Suprapubic skin (tissue), 4 donors: Measurements from ENCODE around the gene GJC2. TPM values are rescaled to one million over a fixed set of nuclear protein-coding genes. Genes with fewer than 3 reads are reported as not detected.

ENCODE experiments used
- DNase-seq, 2 donors: peaks; one replicate each; pipeline ENCODE4 v3.0.0-alpha.2; 2019; ENCODE audit warnings: low spot score in 2 of 2
- H3K27ac ChIP-seq: fragments of 200-600 bp; sonication (generic); one replicate; pipeline ENCODE4 v1.5.1; 2019
- H3K27me3 ChIP-seq: fragments of 200-600 bp; sonication (generic); one replicate; pipeline ENCODE4 v1.5.1; 2019
- H3K36me3 ChIP-seq: fragments of 200-600 bp; sonication (generic); one replicate; pipeline ENCODE4 v1.5.1; 2019
- H3K4me1 ChIP-seq: fragments of 200-600 bp; sonication (generic); one replicate; pipeline ENCODE4 v1.5.1; 2019
- H3K4me3 ChIP-seq: fragments of 200-600 bp; sonication (generic); one replicate; pipeline ENCODE4 v1.5.1; 2019; ENCODE audit warnings: mild to moderate bottlenecking
- H3K9me3 ChIP-seq: fragments of 200-600 bp; sonication (generic); one replicate; pipeline ENCODE4 v1.5.1; 2019
- EP300 ChIP-seq: sonication (generic); formaldehyde crosslinking; IDR thresholded peaks from one replicate; pipeline ENCODE4 v1.6.1; 2017; ENCODE audit warnings: antibody characterized with exemption
- POLR2A ChIP-seq, 2 donors: fragments of 450-650 bp; IDR thresholded peaks; one replicate each; pipeline ENCODE4 v1.6.1; 2017; ENCODE audit warnings: antibody characterized with exemption in 2 of 2, mild to moderate bottlenecking in 2 of 2, moderate library complexity in 2 of 2
- POLR2AphosphoS5 ChIP-seq, 3 donors: sonication (generic); formaldehyde crosslinking; IDR thresholded peaks; one replicate each; pipeline ENCODE4 v1.6.1; 2017; ENCODE audit warnings: antibody characterized with exemption in 3 of 3
- WGBS: methylation state at CpG from one replicate; pipeline ENCODE4 v1.1.5; 2018; 5-methylcytosine and 5-hydroxymethylcytosine counted together
- total RNA-seq, 4 donors: library from RNA; depleted of rRNA; stranded (reverse); fragments of >200 nt; gene quantifications; one replicate each; pipeline ENCODE4 v1.1.0, GENCODE V29; 2016
- TF ChIP-seq, protein P1 (sequence below), 2 donors: fragments of 200-600 bp in 1 of 2; fragments of 450-650 bp in 1 of 2; sonication (generic) in 1 of 2; IDR thresholded peaks; one replicate each; pipeline ENCODE4 v1.5.1; 2016 to 2019; ENCODE audit warnings: antibody characterized with exemption in 2 of 2, mild to moderate bottlenecking in 1 of 2, moderate library complexity in 1 of 2

The GJC2 gene
- total RNA-seq, 4 donors from 2014 or later = 2.5 to 3.6 (median 3.0) TPM

DNA sequence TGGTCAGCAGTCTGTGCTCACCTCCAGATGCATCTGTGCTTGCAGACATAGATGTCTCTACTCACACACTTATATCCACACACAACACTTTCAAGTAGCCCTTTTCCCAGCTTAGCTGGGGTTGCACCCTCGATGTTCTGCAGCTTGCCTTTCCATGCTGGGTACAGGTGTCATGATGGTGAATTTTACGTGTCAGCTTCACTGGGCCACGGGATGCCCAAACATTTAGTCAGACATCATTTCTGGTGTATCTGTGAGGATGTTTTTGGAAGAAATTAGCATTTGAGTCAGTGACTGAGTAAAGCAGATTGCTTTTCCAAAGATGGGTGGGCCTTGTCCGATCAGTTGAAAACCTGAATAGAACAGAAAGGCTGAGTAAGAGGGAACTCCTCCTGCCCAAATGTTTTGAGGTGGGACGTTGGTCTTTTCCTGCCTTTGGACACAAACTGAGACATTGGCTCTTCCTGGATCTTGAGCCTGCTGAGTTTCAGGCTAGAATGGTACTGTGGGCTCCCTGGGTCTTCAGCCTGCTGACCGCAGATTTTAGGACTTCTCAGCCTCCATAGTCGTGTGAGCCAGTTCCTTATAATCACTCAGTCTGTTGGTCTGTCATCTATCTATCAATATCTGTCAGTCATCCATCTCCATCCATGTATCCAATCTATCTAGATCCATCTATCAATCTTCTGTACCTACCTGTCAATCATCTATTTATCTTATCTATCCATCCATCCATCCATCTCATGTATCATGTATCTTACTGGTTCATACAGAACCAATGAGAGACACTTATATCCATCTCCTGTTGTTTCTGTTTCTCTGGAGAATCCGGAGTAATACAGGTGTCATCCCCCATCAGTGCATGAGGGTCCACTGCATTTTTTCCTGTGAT is 45.4 kb downstream of the GJC2 start:
- no peak overlapping the region for H3K4me3 ChIP-seq
- H3K27ac ChIP-seq = no peak overlapping the region
- no peaks in the 10 kb centered on the region for H3K27me3 ChIP-seq
- DNase-seq = peak; percentile 11 to 14
- H3K9me3 ChIP-seq = peaks cover 10% of the 10 kb centered on the region
- TF ChIP-seq EP300 (no peak), POLR2A (IDR thresholded peaks at IDR 0.05) (no peak), POLR2AphosphoS5 (IDR thresholded peaks at IDR 0.05) (no peak)
- TF ChIP-seq, protein P1, sequence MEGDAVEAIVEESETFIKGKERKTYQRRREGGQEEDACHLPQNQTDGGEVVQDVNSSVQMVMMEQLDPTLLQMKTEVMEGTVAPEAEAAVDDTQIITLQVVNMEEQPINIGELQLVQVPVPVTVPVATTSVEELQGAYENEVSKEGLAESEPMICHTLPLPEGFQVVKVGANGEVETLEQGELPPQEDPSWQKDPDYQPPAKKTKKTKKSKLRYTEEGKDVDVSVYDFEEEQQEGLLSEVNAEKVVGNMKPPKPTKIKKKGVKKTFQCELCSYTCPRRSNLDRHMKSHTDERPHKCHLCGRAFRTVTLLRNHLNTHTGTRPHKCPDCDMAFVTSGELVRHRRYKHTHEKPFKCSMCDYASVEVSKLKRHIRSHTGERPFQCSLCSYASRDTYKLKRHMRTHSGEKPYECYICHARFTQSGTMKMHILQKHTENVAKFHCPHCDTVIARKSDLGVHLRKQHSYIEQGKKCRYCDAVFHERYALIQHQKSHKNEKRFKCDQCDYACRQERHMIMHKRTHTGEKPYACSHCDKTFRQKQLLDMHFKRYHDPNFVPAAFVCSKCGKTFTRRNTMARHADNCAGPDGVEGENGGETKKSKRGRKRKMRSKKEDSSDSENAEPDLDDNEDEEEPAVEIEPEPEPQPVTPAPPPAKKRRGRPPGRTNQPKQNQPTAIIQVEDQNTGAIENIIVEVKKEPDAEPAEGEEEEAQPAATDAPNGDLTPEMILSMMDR (IDR thresholded peaks at IDR 0.05) = no peak
- H3K36me3 ChIP-seq = no peaks in the 10 kb centered on the region
- no peaks in the 10 kb centered on the region for H3K4me1 ChIP-seq
- 88% methylated on average over 8 of the region's 8 CpGs for WGBS

DNA sequence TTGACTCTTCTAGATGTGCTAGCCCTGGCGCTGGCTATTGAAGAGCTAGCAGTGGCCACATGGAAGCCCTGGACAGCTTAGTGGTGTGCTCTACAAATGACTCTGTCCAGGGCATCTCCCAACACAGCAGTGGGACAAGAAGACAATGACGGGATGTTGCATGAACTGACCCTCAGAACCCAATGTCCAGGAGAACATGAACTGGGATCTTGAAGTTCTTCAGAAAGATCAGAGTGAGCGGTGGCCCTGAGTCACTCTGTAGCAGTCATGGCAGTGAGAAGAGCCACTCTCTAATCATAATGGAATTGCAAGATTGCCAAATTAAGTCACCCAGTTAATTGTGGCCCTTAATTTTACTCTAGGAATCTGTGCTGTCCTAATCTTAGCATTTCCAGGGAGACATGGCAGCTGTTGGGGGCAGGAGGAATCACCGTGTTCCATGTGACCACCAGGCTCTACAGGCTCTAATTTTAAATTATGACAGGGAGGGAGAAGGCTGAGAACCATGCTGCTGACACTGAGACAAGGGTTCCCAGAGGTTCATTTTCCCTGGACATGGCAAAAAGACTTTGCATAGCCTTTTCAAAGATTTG is 47.9 kb downstream of the GJC2 start:
- DNase-seq = peak; percentile 5 to 23

DNA sequence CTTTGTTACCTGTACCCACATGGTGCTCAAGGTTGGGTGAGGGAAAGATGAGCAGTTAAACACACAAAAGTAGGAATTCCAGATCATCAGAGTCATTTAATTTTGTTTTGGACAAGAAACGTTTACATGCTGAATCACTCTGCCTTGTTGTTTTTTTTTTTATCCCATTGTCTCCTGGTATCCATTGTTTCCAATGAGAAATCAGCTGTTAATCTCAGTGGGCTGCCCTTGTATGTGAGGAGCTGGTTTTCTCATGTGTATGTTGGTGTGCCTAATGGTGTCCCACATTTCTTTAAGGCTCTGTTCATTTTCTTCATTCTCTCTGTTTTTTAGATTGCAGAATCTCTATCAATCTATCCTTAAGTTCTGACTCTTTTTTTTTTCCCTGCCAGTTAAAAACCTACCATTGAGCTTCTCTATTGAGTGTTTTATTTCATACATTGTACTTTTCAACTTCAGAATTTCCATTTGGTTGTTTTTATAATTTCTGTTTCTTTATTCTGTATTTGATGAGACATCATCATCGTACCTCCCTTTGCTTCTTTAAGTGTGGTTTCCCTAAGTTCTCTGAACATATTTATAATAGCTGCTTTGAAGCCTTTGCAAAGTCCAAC is 49.4 kb downstream of the GJC2 start:
- H3K36me3 ChIP-seq = no peaks in the 10 kb centered on the region

More for the DNA sequence above, 47.9 kb downstream of the GJC2 start:
- peaks cover 10% of the 10 kb centered on the region for H3K9me3 ChIP-seq
- no peak overlapping the region for H3K27ac ChIP-seq
- H3K27me3 ChIP-seq = no peaks in the 10 kb centered on the region
- no peaks in the 10 kb centered on the region for H3K36me3 ChIP-seq
- TF ChIP-seq POLR2A (IDR thresholded peaks at IDR 0.05) = no peak
- TF ChIP-seq EP300 = no peak
- no peak for TF ChIP-seq POLR2AphosphoS5 (IDR thresholded peaks at IDR 0.05)
- TF ChIP-seq, protein P1 (IDR thresholded peaks at IDR 0.05) = no peak
- no peak overlapping the region for H3K4me3 ChIP-seq
- 98% methylated on average over 4 of the region's 4 CpGs for WGBS
- H3K4me1 ChIP-seq = no peaks in the 10 kb centered on the region

DNA sequence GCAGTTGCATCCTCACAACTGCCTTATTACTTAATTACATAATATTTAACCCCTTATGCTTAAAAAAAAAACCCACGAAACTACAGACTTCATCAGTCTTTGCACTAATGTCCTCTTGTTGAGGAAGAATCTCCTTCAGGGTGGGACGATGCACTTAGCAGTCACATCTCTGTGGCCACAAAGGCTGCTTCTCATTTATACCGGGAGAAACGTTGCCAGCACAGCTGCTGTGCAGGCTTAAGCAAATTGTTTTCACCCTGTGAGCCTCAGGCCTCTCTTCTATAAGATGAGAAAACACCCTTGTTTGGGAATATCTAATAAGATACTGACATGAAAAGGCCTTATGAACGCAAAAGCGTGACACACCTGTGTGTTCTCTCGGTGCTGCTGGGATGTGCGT is 55.2 kb downstream of the GJC2 start:
- Histone ChIP-seq H3K27me3 (peaks cover 8% of the 10 kb centered on the region), H3K36me3 (no peaks in the 10 kb centered on the region), H3K4me3 (no peak overlapping the region), H3K27ac (no peak overlapping the region), H3K9me3 (no peaks in the 10 kb centered on the region), H3K4me1 (peaks cover 5% of the 10 kb centered on the region)
- 39% methylated on average over 8 of the region's 8 CpGs for WGBS
- TF ChIP-seq, protein P1 (IDR thresholded peaks at IDR 0.05) = no peak
- TF ChIP-seq EP300 (no peak), POLR2AphosphoS5 (IDR thresholded peaks at IDR 0.05) (no peak), POLR2A (IDR thresholded peaks at IDR 0.05) (no peak)
- peak in 1 of 2 donors; percentile 11 for DNase-seq

More for the DNA sequence above, 49.4 kb downstream of the GJC2 start:
- Histone ChIP-seq H3K27ac (no peak overlapping the region), H3K27me3 (no peaks in the 10 kb centered on the region), H3K4me3 (no peak overlapping the region), H3K9me3 (peaks cover 10% of the 10 kb centered on the region), H3K4me1 (no peaks in the 10 kb centered on the region)
- DNase-seq = no peak
- TF ChIP-seq POLR2A (IDR thresholded peaks at IDR 0.05) (no peak), EP300 (no peak), POLR2AphosphoS5 (IDR thresholded peaks at IDR 0.05) (no peak)
- TF ChIP-seq, protein P1 (IDR thresholded peaks at IDR 0.05) = no peak
- 54% methylated on average over 2 of the region's 2 CpGs for WGBS
